H4 (cell line): ENCODE data around the gene MTHFD1L. TPM values are rescaled to one million over a fixed set of nuclear protein-coding genes. Genes with fewer than 3 reads are reported as not detected.
"Not testable (repeated sequence)": the region's sequence is repeated elsewhere in the genome, so short reads cannot be mapped to it uniquely, and the experiment has no call there.

Source experiments
- DNase-seq: peaks from one replicate; pipeline ENCODE4 v3.0.0-alpha.2; 2015; ENCODE audit warnings: low spot score
- total RNA-seq: library from RNA; depleted of rRNA; stranded (reverse); fragments of >200 nt; shearing (Covaris generic); gene quantifications from 2 replicates; pipeline ENCODE4 v1.2.3, GENCODE V29; 2014

The MTHFD1L gene
- total RNA-seq, 1 experiment from 2014 or later, result 20.1 TPM

GRCh38 chr6:151095538-151096254 lies 230.2 kb downstream of the MTHFD1L start:
- no peak for DNase-seq

- no peak for DNase-seq
These were observed 230.7 kb downstream of the MTHFD1L start for GRCh38 chr6:151096255-151096612.

- no peak for DNase-seq
These were observed 231.4 kb downstream of the MTHFD1L start for GRCh38 chr6:151096691-151097606.

GRCh38 chr6:151098166-151098565 lies 232.7 kb downstream of the MTHFD1L start:
- no peak for DNase-seq

GRCh38 chr6:151100326-151100725 lies 234.8 kb downstream of the MTHFD1L start:
- DNase-seq, result no peak

GRCh38 chr6:151101161-151101815 lies 235.8 kb downstream of the MTHFD1L start:
- DNase-seq, result no peak

DNA sequence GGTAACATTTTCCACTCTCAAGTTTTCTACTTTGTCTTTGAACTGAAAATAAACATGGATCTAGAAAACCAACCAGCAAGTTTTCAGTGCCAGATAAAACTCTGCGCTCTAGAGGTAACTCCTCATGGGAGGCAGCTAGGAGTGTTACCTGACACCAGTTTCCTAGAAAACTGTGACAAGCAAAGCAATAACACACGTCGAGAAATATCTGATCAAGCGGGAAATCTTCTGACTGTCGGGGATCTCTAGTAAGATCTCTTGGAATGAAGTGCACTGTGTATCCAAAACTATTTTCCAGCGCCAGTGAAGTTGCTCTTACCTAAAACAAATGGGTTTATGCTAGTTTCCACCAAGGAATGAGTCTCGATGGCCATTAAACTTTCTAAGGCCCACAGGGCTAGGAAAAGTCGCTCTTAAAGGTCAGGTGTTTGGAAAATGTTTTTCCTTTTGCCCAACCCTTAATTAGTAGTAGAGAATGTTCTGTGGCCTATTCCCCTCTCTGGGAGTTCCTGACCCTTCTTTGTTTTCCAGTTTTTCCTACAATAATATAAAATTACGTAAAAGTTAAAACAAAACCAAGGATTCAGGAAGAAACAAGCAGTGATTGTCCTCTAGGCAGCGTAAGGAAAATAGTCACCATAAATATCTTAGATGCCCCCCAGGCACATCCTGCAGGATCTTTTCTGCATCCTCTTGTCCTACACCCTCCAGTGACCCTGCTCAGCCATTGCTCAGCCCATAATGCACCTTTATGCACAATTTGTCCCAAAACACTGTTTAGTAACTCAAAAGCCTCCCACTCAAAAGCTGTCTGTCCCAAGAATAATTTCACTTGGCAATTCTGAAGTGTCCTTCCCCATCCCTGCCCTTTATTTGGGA lies 236.6 kb downstream of the MTHFD1L start:
- no peak for DNase-seq

GRCh38 chr6:151103266-151103665 lies 237.8 kb downstream of the MTHFD1L start:
- no peak for DNase-seq

- DNase-seq, result no peak
These were observed 242.5 kb downstream of the MTHFD1L start for GRCh38 chr6:151107897-151108427.

DNA sequence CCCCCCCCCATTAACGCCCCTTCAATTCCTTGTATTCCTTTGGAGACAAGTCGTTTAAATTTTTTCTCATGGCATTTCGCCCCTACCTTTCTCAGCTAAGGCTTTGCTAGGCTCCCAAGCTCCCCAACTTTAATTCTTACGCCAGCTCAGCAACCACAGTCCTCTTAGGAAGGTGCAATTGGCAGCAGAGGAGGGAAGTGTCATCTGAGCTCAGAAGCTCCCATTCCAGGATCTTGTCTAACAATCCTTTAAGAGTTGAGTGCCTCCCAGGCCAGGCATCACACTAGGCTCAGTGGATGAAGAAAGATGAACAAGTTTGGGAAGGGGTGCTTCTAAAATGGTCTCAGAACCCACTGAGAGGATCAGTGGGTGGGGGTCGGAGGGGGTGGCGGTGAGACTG lies 243.0 kb downstream of the MTHFD1L start:
- no peak for DNase-seq

GRCh38 chr6:151109361-151109760 lies 243.9 kb downstream of the MTHFD1L start:
- DNase-seq, result peak; percentile 81

DNA sequence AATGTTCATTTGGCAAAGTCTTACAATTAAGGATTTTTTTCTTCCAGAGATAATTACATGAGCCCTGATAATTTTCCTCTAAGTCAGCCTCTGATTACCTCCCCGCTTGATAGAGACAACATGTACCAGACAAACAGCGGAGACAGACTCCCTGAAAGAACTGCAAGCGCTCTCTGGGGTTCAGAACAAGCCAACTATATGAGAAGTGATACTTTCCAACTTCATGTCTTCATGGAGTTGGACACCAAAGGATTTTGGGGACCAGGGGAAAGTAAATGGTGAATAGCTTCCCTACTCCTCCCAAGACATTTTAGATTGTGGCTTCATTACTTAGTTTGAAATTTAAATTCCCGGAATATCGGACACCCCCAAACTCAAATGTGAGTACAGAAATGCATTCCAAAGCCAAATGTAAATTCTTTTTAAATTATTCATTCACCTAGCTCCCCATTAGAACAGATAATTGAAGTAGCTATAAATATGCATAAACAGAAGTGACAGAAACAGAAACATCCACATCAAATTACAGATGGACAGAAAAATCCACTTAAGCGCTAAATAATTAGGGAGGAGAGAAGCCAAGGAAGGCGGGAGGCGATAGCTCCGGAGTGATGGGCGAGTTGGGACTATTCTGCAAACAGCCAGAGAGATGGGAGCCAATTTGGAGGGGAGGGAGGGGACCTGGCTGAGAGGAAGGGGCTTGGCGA lies 244.5 kb downstream of the MTHFD1L start:
- no peak for DNase-seq

- DNase-seq, result no peak
These were observed 245.0 kb downstream of the MTHFD1L start for GRCh38 chr6:151110576-151110905.

- DNase-seq, result no peak
These were observed 246.2 kb downstream of the MTHFD1L start for GRCh38 chr6:151111670-151112069.

DNA sequence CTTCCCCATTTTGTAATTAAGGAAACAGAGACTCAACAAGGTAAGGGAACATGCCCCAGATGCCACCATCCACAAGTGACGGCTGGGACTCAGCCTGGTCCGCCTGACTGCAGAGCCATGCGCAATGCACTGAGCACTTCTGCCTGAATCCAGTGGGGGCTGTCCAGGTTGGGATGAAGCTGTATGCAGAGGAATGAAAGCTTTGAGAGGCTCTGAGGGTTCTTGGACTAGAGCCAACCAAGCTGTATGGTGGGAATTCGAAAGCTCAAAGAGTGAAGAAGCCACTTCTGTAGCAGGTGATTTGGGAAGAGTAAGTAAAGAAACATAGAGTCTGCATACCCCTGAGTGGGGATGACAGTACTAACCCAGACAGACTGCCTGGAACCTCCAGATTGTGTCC lies 246.6 kb downstream of the MTHFD1L start:
- no peak for DNase-seq

GRCh38 chr6:151112884-151113283 lies 247.4 kb downstream of the MTHFD1L start:
- not testable (repeated sequence) for DNase-seq

- no peak for DNase-seq
These were observed 248.1 kb downstream of the MTHFD1L start for GRCh38 chr6:151113641-151114040.

DNA sequence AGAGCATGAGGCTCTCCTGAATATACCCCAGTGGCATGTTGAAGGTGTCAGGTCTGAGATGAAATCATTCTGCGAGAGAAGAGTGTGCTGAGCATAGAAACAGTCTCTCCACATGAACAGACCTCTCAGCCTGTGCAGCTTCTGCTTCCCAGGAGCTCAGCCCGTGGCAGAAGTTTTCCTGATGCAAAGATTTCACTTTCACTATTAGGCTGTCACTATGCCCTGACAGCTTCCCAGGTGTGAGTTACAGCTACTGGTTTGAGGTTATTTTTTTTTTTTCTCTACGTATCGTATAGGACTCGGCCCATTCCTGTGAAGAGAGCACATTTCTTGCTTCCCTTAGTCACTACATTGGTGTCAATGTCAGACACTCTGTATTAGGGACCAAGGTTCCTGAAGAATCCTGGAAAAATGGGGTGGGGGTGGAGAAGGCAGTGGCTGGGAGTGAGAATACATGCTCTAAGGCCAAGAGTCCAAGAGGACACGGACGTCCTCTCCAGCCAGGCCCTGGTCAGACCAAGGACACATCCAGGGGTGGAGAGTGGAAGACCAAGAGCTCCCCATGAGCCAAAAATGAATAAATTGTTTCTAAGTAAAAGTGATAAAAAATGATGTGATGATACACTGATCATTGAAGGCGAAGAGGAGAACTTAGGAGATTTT lies 253.1 kb downstream of the MTHFD1L start:
- DNase-seq, result no peak

DNA sequence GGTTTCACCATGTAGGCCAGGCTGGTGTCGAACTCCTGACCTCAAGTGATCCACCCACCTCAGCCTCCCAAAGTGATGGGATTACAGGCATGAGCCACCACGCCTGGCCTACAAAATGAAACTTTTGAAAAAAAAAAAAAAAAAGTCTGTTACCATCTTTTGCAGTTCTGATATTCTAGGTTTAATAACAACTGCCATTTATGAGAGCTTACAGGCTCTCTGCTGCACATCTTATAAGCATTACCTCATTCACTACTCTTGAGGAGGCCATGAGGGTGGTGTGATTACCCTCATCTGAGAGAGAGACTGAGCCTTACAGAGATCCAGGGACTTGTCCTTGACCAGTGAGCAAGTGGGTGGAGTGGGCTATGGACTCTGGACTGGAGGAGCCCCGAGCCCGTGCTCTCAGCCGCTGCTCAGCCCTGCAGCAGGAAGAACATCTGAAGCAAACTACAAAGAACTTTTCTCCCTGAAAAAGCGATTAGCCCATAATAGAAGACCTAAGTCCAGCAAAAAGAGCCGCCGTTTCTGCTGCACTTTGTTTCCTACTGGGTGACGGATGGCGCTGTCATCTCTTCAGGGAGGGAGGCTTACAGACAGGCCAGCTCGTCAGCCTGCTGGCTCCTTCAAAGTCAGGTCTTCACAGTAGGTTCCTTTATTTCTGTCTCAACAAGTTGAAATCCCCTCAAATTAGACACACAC lies 254.5 kb downstream of the MTHFD1L start:
- DNase-seq, result no peak

DNA sequence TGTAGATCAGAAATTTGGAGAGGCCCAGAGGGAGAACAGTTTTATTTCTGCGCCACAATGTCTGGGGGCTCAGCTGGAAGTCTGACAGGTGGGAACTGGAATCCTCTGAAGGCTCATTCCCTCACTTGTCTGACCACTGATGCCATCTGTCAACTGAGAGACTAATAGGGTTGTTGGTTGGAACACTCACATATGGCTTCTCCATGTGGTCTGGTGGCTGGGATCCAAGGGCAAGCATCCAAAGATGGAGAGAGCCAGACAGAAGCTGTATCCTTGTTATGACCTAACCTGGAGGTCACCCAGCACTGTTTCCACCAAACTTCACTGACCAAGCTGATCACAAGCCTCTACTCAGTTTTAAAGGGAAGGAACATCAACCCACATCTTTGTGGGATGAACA lies 256.4 kb downstream of the MTHFD1L start:
- no peak for DNase-seq
